ENCODE measurements around the gene NR2F1-AS1. TPM values are rescaled to one million over a fixed set of nuclear protein-coding genes. Genes with fewer than 3 reads are reported as not detected.

The NR2F1-AS1 gene
- total and polyA plus RNA-seq, 4 donors, result 2.0 to 4.0 (median 2.1) TPM

DNA sequence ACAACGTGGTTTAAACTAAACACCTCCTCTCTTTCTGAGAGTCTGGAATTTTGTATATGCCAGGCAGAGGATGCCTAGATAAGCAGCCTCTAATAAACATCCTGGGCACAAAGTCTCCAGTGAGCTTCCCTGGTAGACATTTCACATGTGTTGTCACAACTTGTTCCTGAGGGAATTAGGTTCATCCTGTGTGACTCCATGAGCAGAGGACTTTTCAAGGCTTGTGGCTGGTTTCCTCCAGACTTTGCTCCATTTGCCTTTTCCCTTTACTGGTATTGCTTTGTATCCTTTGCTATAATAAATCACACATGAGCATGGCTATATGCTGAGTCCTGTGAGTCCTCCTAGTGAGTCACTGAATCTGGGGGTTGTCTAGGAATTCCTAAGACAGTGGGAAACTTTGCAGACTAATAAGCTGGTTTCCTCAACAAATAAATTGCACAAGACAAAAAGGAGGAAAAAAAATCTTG lies 77.4 kb downstream of the NR2F1-AS1 start (continued):
- TF ChIP-seq, protein P1, sequence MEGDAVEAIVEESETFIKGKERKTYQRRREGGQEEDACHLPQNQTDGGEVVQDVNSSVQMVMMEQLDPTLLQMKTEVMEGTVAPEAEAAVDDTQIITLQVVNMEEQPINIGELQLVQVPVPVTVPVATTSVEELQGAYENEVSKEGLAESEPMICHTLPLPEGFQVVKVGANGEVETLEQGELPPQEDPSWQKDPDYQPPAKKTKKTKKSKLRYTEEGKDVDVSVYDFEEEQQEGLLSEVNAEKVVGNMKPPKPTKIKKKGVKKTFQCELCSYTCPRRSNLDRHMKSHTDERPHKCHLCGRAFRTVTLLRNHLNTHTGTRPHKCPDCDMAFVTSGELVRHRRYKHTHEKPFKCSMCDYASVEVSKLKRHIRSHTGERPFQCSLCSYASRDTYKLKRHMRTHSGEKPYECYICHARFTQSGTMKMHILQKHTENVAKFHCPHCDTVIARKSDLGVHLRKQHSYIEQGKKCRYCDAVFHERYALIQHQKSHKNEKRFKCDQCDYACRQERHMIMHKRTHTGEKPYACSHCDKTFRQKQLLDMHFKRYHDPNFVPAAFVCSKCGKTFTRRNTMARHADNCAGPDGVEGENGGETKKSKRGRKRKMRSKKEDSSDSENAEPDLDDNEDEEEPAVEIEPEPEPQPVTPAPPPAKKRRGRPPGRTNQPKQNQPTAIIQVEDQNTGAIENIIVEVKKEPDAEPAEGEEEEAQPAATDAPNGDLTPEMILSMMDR (IDR thresholded peaks at IDR 0.05; ENCODE audit: low read depth, low read length, missing input control), result no peak
- TF ChIP-seq RXRA (IDR thresholded peaks at IDR 0.05), result no peak
- no peak for TF ChIP-seq HNF4A (conservative IDR thresholded peaks at IDR 0.05)
- no peak for TF ChIP-seq TAF1 (conservative IDR thresholded peaks at IDR 0.05)

DNA sequence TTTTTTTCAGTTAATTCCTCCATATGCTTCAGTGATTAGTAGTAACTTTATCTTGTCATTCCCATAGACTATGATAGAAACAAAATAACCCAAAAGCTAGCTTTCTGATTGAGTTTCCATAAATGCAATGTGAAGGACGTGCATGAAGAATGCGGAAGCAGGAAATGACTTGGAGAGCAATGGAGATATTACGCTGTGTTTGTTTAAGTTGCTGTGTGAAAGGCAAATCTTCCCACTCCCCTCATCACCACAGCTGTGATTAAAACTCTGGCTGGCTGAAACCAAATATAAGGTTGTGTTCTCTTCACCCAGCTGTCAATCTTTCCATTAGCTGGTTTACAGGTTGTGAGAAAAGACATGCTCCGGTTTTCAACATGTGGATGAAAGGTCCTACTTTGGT lies 83.9 kb downstream of the NR2F1-AS1 start:
- TF ChIP-seq GABPA (IDR thresholded peaks at IDR 0.05 in 1 of 2, conservative IDR thresholded peaks at IDR 0.05 in 1 of 2) (no peak), JUND (IDR thresholded peaks at IDR 0.05) (no peak)
- TF ChIP-seq, protein P2, sequence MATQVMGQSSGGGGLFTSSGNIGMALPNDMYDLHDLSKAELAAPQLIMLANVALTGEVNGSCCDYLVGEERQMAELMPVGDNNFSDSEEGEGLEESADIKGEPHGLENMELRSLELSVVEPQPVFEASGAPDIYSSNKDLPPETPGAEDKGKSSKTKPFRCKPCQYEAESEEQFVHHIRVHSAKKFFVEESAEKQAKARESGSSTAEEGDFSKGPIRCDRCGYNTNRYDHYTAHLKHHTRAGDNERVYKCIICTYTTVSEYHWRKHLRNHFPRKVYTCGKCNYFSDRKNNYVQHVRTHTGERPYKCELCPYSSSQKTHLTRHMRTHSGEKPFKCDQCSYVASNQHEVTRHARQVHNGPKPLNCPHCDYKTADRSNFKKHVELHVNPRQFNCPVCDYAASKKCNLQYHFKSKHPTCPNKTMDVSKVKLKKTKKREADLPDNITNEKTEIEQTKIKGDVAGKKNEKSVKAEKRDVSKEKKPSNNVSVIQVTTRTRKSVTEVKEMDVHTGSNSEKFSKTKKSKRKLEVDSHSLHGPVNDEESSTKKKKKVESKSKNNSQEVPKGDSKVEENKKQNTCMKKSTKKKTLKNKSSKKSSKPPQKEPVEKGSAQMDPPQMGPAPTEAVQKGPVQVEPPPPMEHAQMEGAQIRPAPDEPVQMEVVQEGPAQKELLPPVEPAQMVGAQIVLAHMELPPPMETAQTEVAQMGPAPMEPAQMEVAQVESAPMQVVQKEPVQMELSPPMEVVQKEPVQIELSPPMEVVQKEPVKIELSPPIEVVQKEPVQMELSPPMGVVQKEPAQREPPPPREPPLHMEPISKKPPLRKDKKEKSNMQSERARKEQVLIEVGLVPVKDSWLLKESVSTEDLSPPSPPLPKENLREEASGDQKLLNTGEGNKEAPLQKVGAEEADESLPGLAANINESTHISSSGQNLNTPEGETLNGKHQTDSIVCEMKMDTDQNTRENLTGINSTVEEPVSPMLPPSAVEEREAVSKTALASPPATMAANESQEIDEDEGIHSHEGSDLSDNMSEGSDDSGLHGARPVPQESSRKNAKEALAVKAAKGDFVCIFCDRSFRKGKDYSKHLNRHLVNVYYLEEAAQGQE (IDR thresholded peaks at IDR 0.05), result no peak
- TF ChIP-seq, protein P3, sequence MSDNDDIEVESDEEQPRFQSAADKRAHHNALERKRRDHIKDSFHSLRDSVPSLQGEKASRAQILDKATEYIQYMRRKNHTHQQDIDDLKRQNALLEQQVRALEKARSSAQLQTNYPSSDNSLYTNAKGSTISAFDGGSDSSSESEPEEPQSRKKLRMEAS (IDR thresholded peaks at IDR 0.05), result no peak
- WGBS, result 80% methylated on average over 4 of the region's 4 CpGs
- Histone ChIP-seq H3K4me3 (ENCODE audit: low read depth in 1 of 3, low read length in 3 of 3) (no peak overlapping the region), H3K9me3 (ENCODE audit: control insufficient read depth in 4 of 4, low read length in 3 of 4) (no peaks in the 10 kb centered on the region), H3K4me1 (ENCODE audit: control insufficient read depth in 4 of 4, insufficient read depth in 4 of 4, low read length in 3 of 4) (no peaks in the 10 kb centered on the region), H3K27ac (ENCODE audit: low read depth in 1 of 2, low read length in 2 of 2) (no peak overlapping the region), H3K27me3 (ENCODE audit: control insufficient read depth in 4 of 4, insufficient read depth in 4 of 4, low read length in 3 of 4) (no peaks in the 10 kb centered on the region), H3K9ac (ENCODE audit: low read depth in 1 of 2, low read length in 2 of 2) (no peak overlapping the region), H3K36me3 (ENCODE audit: control insufficient read depth in 4 of 4, insufficient read depth in 3 of 4, low read depth in 1 of 4, low read length in 3 of 4) (no peaks in the 10 kb centered on the region)
- no peak for DNase-seq (ENCODE audit: low spot score)

DNA sequence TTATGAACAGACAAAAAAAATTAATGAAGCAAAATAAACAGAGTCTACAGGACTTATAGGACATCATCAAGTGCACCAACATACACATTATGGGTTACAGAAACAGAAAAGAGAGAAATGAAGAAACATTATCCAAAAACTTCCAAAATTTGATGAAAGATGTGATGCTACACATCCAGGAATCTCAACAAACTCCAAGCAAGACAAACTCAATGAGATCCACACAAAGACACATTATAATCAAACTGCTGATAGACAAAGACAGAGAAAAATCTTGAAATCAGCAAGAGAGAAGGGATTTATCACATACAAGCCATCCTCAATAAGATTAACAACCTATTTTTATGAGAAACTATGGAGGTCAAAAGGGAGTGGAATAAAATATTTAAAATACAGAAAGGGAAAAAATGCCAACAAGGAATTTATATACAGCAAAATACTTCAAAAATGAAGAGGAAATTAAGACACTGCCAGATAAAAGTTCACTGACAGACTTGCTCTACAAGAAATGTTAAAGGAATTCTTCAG lies 101.0 kb downstream of the NR2F1-AS1 start:
- Histone ChIP-seq H3K9ac (ENCODE audit: low read depth in 1 of 2, low read length in 2 of 2) (no peak overlapping the region), H3K4me3 (ENCODE audit: low read depth in 1 of 3, low read length in 3 of 3) (no peak overlapping the region), H3K27me3 (ENCODE audit: control insufficient read depth in 4 of 4, insufficient read depth in 4 of 4, low read length in 3 of 4) (no peaks in the 10 kb centered on the region), H3K27ac (ENCODE audit: low read depth in 1 of 2, low read length in 2 of 2) (no peak overlapping the region), H3K4me1 (ENCODE audit: control insufficient read depth in 4 of 4, insufficient read depth in 4 of 4, low read length in 3 of 4) (no peaks in the 10 kb centered on the region), H3K36me3 (ENCODE audit: control insufficient read depth in 4 of 4, insufficient read depth in 3 of 4, low read depth in 1 of 4, low read length in 3 of 4) (no peaks in the 10 kb centered on the region), H3K9me3 (ENCODE audit: control insufficient read depth in 4 of 4, low read length in 3 of 4) (peaks cover 0 to 8% (median 3%) of the 10 kb centered on the region in 4 donors)
- no peak for DNase-seq (ENCODE audit: low spot score)
- no peak for TF ChIP-seq SP1 (IDR thresholded peaks at IDR 0.05)
- TF ChIP-seq, protein P3 (IDR thresholded peaks at IDR 0.05), result no peak

DNA sequence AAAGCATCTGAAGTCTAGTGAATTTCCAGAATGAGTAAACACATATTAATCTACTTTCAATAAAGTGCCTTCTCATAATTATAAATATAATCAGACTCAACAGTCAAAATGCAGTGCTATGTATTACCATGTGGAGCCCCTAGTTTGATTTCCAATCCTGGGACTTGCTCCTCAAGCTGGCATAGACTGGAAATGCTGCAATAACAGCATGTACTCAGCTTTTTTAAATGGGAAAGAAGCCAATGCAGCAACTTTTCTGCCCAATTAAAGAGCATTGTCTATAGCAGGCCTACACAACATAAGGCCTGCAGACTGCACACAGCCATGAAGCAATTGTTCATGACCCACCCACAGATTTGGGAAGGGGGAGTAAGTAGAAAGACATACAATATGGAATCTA lies 103.2 kb downstream of the NR2F1-AS1 start:
- no peak overlapping the region for H3K4me3 ChIP-seq (ENCODE audit: low read depth in 1 of 3, low read length in 3 of 3)
- no peak overlapping the region for H3K9ac ChIP-seq (ENCODE audit: low read depth in 1 of 2, low read length in 2 of 2)
- no peaks in the 10 kb centered on the region for H3K4me1 ChIP-seq (ENCODE audit: control insufficient read depth in 4 of 4, insufficient read depth in 4 of 4, low read length in 3 of 4)
- H3K27ac ChIP-seq (ENCODE audit: low read depth in 1 of 2, low read length in 2 of 2), result no peak overlapping the region
- no peaks in the 10 kb centered on the region for H3K36me3 ChIP-seq (ENCODE audit: control insufficient read depth in 4 of 4, insufficient read depth in 3 of 4, low read depth in 1 of 4, low read length in 3 of 4)
- no peaks in the 10 kb centered on the region for H3K27me3 ChIP-seq (ENCODE audit: control insufficient read depth in 4 of 4, insufficient read depth in 4 of 4, low read length in 3 of 4)
- DNase-seq (ENCODE audit: low spot score), result no peak
- H3K9me3 ChIP-seq (ENCODE audit: control insufficient read depth in 4 of 4, low read length in 3 of 4), result peaks cover 0 to 8% (median 3%) of the 10 kb centered on the region in 4 donors
- TF ChIP-seq FOXA2 (IDR thresholded peaks at IDR 0.05) (no peak), JUND (IDR thresholded peaks at IDR 0.05) (no peak), TAF1 (conservative IDR thresholded peaks at IDR 0.05) (no peak), HNF4A (conservative IDR thresholded peaks at IDR 0.05) (no peak), FOXA1 (IDR thresholded peaks at IDR 0.05) (no peak), SP1 (IDR thresholded peaks at IDR 0.05) (no peak), GABPA (IDR thresholded peaks at IDR 0.05 in 1 of 2, conservative IDR thresholded peaks at IDR 0.05 in 1 of 2) (no peak)
- TF ChIP-seq, protein P3 (IDR thresholded peaks at IDR 0.05), result no peak
- TF ChIP-seq, protein P2 (IDR thresholded peaks at IDR 0.05), result no peak
